ENCODE results near the gene METTL26. TPM values are rescaled to one million over a fixed set of nuclear protein-coding genes. Genes with fewer than 3 reads are reported as not detected.

METTL26 gene
- total RNA-seq, result 54.3 TPM

GRCh38 chr16:636206-637080 lies at the start of gene METTL26:
Gene METTL26, minus strand, starts transcription at chr16:636305. Its CDS starts 15 bp downstream, at chr16:636290.

GRCh38 chr16:684071-684794 lies 48.1 kb upstream of the METTL26 start, which contains the start of gene JMJD8:
Gene JMJD8, minus strand, starts transcription at chr16:684334. Its CDS starts 15 bp downstream, at chr16:684319.

GRCh38 chr16:679814-680624 lies 43.9 kb upstream of the METTL26 start, which contains the start of gene STUB1:
Gene STUB1, plus strand, starts transcription at chr16:680410. Its CDS starts 116 bp downstream, at chr16:680526.

GRCh38 chr16:674968-675883 lies 39.1 kb upstream of the METTL26 start, which contains the start of gene RHBDL1:
Gene RHBDL1, plus strand, starts transcription at chr16:675671. Its CDS starts 120 bp downstream, at chr16:675791.

GRCh38 chr16:667780-668518 lies 31.8 kb upstream of the METTL26 start, which contains the start of gene RHOT2:
Gene RHOT2, plus strand, starts transcription at chr16:668132. Its CDS starts 68 bp downstream, at chr16:668200.

GRCh38 chr16:648781-649589 lies 12.9 kb upstream of the METTL26 start, which contains the start of gene WDR90:
Gene WDR90, plus strand, starts transcription at chr16:649365. Its CDS starts 52 bp downstream, at chr16:649417.

GRCh38 chr16:641326-642188 lies 5.5 kb upstream of the METTL26 start, which contains the start of gene MCRIP2:
Gene MCRIP2, plus strand, starts transcription at chr16:641828. Its CDS starts 164 bp downstream, at chr16:641992.

GRCh38 chr16:630815-631405 lies 5.2 kb downstream of the METTL26 start, which contains the start of gene WFIKKN1:
Gene WFIKKN1, plus strand, starts transcription at chr16:630985. Its CDS starts 269 bp downstream, at chr16:631254.

GRCh38 chr16:589658-590187 lies 46.4 kb downstream of the METTL26 start, which contains the start of gene RAB40C:
Gene RAB40C, plus strand, starts transcription at chr16:590066. Its CDS starts 226 bp downstream, at chr16:590292.

Other genes with a start within 250 kb of the METTL26 start
- gene NME4, start 239.1 kb downstream of the METTL26 start, total RNA-seq, result 30.3 TPM
- gene DECR2, start 234.4 kb downstream of the METTL26 start, total RNA-seq, result 10.2 TPM
- 37.7 TPM for gene RAB11FIP3, start 210.7 kb downstream of the METTL26 start, total RNA-seq
- 31.0 TPM for gene CAPN15, start 108.6 kb downstream of the METTL26 start, total RNA-seq
- 2.0 TPM for gene PRR35, start 75.9 kb downstream of the METTL26 start, total RNA-seq
- gene NHLRC4, start 69.3 kb downstream of the METTL26 start, total RNA-seq, result 0.66 TPM
- 36.3 TPM for gene PIGQ, start 66.3 kb downstream of the METTL26 start, total RNA-seq
- 18.9 TPM for gene RAB40C, start 46.2 kb downstream of the METTL26 start, total RNA-seq
- 0.71 TPM for gene WFIKKN1, start 5.3 kb downstream of the METTL26 start, total RNA-seq
- 8.7 TPM for gene MCRIP2, start 5.5 kb upstream of the METTL26 start, total RNA-seq
- 33.2 TPM for gene WDR90, start 13.1 kb upstream of the METTL26 start, total RNA-seq
- 56.3 TPM for gene RHOT2, start 31.8 kb upstream of the METTL26 start, total RNA-seq
- gene RHBDL1, start 39.4 kb upstream of the METTL26 start, total RNA-seq, result 4.3 TPM
- gene STUB1, start 44.1 kb upstream of the METTL26 start, total RNA-seq, result 55.4 TPM
- gene JMJD8, start 48.0 kb upstream of the METTL26 start, total RNA-seq, result 43.3 TPM
- gene WDR24, start 54.1 kb upstream of the METTL26 start, total RNA-seq, result 8.1 TPM
- gene FBXL16, start 69.5 kb upstream of the METTL26 start, total RNA-seq, result 5.8 TPM
- gene METRN, start 78.8 kb upstream of the METTL26 start, total RNA-seq, result 41.1 TPM
- 25.7 TPM for gene ANTKMT, start 84.8 kb upstream of the METTL26 start, total RNA-seq
- gene CCDC78, start 90.1 kb upstream of the METTL26 start, total RNA-seq, result 1.0 TPM
- gene HAGHL, start 90.8 kb upstream of the METTL26 start, total RNA-seq, result 4.0 TPM
- gene CIAO3, start 104.7 kb upstream of the METTL26 start, total RNA-seq, result 42.7 TPM
- gene MSLN, start 124.4 kb upstream of the METTL26 start, total RNA-seq, result 19.4 TPM
- gene RPUSD1, start 152.1 kb upstream of the METTL26 start, total RNA-seq, result 19.1 TPM
- gene CHTF18, start 152.3 kb upstream of the METTL26 start, total RNA-seq, result 49.8 TPM
- 3.8 TPM for gene GNG13, start 164.4 kb upstream of the METTL26 start, total RNA-seq

All from camera-type eye (tissue), 1 donor.